Fibroblast of gingiva (primary cell): ENCODE results near the gene MAN2A2.

Experiments used
- DNase-seq: peaks from one replicate; pipeline ENCODE4 v3.0.0-alpha.2; 2011; ENCODE audit warnings: low read depth

MAN2A2 gene

GRCh38 chr15:90946941-90947576, 44.0 kb downstream of the MAN2A2 start:
- DNase-seq: no peak

DNA sequence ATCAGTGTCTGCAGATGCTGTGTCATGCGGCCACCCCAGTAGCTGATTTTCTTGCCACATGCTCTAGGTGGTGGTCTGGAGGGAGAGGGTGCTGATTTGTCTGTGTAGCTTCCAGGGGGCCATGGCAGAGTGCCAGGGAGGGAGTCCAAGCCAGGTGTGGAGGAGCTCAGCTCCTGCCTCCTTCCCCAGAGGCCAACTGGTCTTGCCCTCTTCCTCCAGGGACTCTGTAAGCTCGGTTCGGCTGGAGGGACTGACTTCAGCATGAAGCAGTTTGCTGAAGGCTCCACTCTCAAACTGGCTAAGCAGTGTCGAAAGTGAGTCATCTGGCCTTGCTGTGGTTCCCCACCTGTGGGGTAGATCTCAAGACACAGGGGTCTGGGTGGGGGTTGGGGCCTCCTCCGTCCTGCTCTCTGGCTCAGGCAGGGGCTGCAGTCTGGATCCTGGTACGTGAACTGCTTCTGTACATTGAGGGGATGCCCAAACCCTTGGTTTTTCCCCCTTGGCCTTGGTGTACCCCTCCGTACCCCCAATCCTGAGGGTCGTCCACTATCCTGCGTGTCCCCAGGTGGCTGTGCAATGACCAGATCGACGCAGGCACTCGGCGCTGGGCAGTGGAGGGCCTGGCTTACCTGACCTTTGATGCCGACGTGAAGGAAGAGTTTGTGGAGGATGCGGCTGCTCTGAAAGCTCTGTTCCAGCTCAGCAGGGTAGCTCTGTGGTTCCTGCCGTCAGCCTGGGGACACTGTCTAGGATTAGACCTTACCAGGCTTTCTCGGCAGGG, 44.7 kb downstream of the MAN2A2 start:
- DNase-seq: no peak

- DNase-seq: no peak
These were observed 45.4 kb downstream of the MAN2A2 start for GRCh38 chr15:90948506-90948905.

GRCh38 chr15:90949979-90950675, 47.0 kb downstream of the MAN2A2 start:
- DNase-seq: no peak

DNA sequence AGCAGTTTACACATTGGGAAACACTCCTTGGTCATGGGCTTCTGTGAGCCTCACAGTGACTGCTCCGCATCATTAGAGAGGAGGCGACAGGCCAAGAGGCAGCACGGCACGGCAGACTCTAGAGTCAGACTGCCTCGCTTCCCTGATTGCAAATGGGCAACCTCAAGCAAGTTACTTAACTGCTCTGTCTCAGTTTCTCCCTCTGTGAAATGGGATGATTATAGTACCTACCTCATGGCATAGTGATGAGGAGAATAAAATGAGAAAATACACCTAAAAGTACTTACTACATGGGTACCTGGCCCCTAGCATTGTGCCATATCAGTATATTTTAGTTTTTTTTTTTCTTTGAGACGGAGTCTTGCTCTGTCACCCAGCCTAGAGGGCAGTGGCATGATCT, 47.6 kb downstream of the MAN2A2 start:
- no peak for DNase-seq

DNA sequence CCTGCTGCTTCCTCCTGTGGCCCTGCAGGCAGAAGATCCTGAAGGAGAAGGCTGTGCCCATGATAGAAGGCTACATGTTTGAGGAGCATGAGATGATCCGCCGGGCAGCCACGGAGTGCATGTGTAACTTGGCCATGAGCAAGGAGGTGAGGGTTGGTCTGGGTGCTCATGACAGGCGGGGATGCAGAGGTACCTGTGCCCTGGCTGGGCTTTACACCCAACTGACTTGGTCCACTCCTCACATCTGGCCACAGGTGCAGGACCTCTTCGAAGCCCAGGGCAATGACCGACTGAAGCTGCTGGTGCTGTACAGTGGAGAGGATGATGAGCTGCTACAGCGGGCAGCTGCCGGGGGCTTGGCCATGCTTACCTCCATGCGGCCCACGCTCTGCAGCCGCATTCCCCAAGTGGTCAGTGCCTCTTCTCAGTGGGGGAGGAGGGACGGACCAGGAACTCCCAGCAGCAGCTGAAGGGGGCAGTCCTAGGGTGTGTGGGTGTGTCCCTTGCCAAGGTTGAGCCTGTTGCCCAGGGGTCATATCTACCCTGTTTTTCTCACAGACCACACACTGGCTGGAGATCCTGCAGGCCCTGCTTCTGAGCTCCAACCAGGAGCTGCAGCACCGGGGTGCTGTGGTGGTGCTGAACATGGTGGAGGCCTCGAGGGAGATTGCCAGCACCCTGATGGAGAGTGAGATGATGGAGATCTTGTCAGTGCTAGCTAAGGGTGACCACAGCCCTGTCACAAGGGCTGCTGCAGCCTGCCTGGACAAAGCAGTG, 50.0 kb downstream of the MAN2A2 start:
- DNase-seq: no peak

DNA sequence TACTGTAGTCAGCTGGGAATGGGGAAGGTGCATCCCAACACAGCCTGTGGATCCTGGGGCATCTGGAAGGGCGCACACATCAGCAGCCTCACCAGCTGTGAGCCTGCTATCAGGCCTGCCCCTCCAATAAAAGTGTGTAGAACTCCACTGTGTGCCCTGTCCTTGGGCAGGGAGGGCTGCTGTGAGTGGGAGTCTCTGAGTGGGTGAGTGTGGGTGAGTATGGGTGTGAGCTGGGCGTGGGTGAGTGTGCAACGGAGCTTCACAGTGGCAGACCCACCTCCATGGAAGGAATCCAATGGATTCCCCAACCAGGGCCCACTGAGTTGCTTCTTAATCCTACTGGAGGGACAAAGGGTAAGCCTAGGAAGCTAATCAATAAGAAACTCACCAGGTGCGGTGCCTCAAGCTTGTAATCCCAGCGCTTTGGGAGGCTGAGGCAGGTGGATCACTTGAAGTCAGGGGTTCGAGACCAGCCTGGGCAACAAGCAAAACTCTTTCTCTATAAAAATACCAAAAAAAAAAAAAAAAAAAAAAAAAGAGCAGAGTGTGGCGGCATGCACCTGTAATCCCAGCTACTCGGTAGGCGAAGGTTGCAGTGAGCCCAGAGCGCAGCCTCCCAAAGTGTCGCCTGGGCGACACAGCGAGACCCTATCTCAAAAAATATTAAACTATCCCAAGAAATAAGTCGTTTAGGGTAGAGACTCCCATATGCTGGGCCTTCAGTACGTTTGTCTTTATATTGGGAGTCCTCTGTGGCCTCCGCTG, 51.0 kb downstream of the MAN2A2 start:
- no peak for DNase-seq

DNA sequence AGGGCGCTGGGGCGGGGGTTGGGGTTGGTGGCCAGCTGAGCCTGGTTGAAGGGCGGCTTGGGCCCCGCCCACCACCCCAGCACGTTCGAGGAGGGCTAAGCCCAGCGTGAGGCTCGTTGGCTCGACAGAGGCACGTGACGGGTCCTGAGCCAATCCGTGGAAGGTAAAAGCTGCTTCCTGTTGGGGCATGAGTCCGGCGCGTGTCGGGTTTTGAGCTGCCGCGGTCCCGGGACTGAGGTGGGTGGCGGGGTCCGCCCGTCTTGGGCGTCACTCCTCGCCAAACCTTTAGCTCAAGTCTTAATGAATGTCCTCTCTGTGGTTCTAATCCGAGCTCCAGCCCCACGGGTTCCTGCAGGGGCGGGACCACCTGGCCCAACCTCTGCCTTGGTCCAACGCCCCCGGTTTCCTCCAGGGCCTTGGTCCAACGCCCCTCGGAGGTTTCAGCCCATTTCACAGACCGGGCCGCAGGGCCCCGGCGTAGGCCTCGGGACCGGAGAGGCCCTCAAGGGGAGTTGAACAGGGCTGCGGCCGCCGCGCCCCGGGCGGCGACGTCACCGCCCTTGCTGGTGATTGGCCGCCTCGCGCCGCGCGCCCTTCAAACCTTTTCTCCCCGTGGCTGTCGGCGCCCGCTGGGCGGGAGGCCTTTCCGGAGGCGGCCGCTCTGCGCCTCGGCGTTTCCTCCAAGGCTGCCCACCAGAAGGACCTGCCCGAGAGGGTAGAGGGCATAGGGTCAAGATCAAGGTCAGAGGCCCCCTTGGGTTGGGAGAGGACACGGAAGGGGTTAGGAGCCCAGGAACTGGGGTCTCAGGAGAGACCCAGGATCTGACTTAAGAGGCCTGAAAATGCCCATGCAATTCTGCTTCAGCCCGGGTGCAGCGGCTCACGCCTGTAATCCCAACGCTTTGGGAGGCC, 51.9 kb downstream of the MAN2A2 start, which contains the start of gene RCCD1:
RCCD1 (plus strand) TSS at position 173 of the 912 bp plus-strand sequence. CDS start 1,851 bp downstream, outside the sequence.
- peak; percentile 92 for DNase-seq

DNA sequence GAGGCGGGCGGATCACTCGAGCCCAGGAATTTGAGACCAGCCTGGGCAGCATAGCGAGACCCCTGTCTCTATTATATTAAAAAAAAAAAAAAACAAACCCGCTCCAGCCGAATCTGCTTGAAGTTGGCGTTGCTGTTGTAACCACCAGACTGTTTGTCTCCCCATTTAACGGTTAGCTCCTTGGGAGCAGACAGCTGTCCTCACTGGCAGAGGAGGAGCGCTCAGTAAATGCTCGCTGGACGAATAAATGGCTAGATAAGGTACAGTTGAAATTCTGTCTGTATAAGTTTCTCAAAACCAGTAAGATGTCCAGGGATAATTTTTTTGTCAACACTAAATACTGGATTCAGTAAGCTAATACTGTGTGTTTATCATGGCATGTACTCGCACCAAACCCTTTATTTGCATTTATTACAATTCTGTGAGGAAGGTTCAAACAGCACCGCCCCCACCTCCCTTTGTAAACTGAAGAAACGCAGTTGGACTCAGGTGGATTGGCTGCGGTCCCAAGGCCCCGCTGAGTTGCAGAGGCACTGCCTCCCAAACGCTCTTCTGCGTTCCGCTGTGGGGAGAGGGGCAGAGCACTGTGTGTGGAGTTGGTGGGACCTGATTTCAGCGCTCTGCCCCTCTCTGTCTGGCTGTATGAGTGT, 52.6 kb downstream of the MAN2A2 start:
- DNase-seq: no peak

DNA sequence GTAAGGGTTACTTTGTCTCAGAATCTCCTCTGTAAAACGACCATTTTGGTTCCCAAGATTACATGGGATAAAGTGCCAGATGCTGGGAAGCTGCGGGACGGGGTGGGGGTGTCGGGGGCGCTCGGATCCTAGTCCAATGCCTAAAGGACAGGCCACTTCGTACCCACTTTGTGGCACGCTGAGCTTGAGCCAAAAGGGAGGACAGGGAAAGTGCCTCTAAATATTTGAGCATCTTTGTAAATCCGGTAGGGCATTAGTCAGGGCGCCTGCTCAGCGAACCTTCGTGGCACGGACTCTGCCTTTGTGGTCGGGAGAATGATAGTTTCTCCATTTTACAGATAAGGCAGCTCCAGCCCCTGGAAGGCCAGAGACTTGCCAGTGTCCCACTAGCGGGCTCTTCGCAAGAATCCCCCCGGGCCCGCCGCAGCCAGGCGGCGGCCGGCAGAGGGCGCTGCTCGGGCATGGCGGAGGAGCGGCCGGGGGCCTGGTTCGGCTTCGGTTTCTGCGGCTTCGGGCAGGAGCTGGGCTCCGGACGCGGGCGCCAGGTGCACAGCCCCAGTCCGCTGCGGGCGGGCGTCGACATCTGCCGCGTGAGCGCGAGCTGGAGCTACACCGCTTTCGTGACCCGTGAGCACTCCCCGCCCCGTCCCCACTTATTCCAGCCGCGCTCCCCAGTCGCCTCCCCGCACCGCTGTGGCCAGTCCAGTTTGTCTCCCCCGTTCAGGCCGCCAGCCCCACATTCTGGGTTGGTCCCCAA, 53.4 kb downstream of the MAN2A2 start:
- peak; percentile 63 for DNase-seq

DNA sequence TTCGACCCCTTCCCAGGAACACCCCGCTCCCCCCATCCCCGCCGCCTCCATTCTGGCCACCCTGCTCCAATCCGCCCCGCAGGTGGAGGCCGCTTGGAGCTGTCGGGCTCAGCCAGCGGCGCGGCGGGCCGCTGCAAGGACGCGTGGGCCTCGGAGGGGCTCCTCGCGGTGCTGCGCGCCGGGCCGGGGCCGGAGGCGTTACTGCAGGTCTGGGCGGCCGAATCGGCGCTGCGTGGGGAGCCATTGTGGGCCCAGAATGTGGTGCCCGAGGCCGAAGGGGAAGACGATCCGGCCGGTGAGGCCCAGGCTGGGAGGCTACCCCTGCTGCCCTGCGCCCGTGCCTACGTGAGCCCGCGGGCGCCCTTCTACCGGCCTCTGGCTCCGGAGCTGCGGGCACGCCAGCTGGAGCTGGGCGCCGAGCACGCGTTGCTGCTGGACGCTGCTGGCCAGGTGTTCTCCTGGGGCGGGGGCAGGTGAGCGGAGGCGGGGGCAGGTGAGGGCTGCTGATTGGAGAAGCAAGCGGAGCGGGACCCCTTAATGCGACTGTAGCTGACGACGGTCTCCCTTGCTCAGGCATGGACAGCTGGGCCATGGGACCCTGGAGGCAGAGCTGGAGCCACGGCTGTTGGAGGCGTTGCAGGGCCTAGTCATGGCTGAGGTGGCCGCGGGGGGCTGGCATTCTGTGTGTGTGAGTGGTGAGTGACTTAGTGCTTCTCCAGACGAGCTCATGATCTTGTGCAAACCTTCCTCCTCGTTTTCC, 54.1 kb downstream of the MAN2A2 start:
- peak; percentile 29 for DNase-seq

GRCh38 chr15:90957791-90958190, 54.7 kb downstream of the MAN2A2 start:
- no peak for DNase-seq

DNA sequence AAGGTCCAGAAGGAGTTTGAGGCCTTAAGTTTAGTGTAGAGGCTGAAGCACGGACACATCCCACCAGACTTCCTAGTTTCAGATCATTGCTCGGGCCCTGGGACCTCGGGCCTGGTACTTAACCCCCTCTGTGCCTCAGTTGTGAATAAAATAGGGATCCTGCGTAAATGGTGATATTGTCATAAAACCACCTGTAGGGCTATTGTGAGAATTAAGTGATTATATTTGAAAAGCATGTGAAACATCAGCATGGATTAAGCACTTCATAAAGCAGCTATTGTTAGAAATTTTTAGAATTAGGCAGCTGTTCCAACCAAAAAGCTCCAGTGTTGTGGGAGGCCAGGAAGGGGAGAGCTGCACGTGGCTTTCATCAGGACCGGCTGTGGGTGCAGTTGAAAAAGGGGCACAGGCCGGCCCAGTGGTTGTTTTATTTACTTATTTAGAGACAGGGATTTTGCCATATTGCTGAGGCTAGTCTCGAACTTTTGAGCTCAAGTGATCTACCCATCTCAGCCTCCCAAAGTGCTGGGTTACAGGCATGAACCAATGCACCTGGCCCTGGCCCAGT, 56.0 kb downstream of the MAN2A2 start:
- no peak for DNase-seq

DNA sequence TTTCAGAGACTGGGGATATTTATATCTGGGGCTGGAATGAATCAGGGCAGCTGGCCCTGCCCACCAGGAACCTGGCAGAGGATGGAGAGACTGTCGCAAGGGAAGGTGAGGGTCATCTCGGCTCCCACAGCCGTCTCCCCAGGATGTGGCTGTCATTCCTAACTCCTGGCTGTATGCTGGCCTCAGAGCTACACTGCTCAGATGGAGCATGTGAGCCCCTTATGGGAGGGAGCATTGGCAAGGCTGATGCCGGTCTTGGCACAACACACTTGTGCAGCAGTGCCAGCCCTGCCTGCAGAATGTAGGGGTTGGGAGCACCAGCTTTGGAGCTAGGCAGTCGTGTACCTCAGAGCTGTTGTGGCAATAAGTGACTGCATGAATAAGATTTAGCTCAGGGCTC, 56.8 kb downstream of the MAN2A2 start:
- DNase-seq: peak; percentile 95

GRCh38 chr15:90960298-90961091, 57.4 kb downstream of the MAN2A2 start:
- DNase-seq: peak; percentile 33

- no peak for DNase-seq
These were observed 58.9 kb downstream of the MAN2A2 start for GRCh38 chr15:90962021-90962420.

GRCh38 chr15:90966262-90966661, 63.2 kb downstream of the MAN2A2 start:
- DNase-seq: no peak
